K562 (cell line): Measurements from ENCODE around the gene DTL. TPM values are rescaled to one million over a fixed set of nuclear protein-coding genes. Genes with fewer than 3 reads are reported as not detected.

Experiments
- AFF4 ChIP-seq: sonication (generic); formaldehyde crosslinking; IDR thresholded peaks from 2 replicates; pipeline ENCODE4 v1.8.0; 2023; ENCODE audit warnings: mild to moderate bottlenecking, missing genetic modification reagents
- ARID1B ChIP-seq: fragments of 450-650 bp; IDR thresholded peaks from 2 replicates; pipeline ENCODE4 v1.6.1; 2016; ENCODE audit warnings: antibody characterized with exemption, mild to moderate bottlenecking, inconsistent platforms
- ATF3 ChIP-seq, 2 experiments: fragments of 450-650 bp in 1 of 2; sonication (generic) in 1 of 2; formaldehyde crosslinking in 1 of 2; IDR thresholded peaks in 1 of 2; conservative IDR thresholded peaks in 1 of 2; 2 replicates each; pipeline versions ENCODE4 v1.6.1 to v1.8.1; 2016 to 2023; ENCODE audit warnings: mild to moderate bottlenecking in 2 of 2, moderate library complexity in 2 of 2, inconsistent platforms in 1 of 2, missing genetic modification reagents in 1 of 2
- ATF7 ChIP-seq: fragments of 450-650 bp; IDR thresholded peaks from 2 replicates; pipeline ENCODE4 v1.7.1; 2014; ENCODE audit warnings: mild to moderate bottlenecking, moderate library complexity
- CBFB ChIP-seq: sonication (generic); formaldehyde crosslinking; IDR thresholded peaks from 2 replicates; pipeline ENCODE4 v1.4.0; 2020; ENCODE audit warnings: mild to moderate bottlenecking, missing genetic modification reagents
- CEBPG ChIP-seq, 3 experiments: fragments of 200-800 bp in 1 of 3; sonication (Bioruptor generic) in 1 of 3; sonication (generic) in 1 of 3; formaldehyde crosslinking in 1 of 3; IDR thresholded peaks in 2 of 3; conservative IDR thresholded peaks in 1 of 3; 2 replicates each; pipeline versions ENCODE4 v1.6.1 to v1.8.0; 2016 to 2022; ENCODE audit warnings: missing compliant biosample characterization in 2 of 3, missing genetic modification characterization in 2 of 3, mild to moderate bottlenecking in 1 of 3, missing genetic modification reagents in 1 of 3
- FOXA3 ChIP-seq, 2 experiments: fragments of 450-650 bp in 1 of 2; sonication (generic) in 1 of 2; formaldehyde crosslinking; IDR thresholded peaks in 1 of 2; conservative IDR thresholded peaks in 1 of 2; 2 replicates each; pipeline versions ENCODE4 v1.4.0 to v1.8.0; 2020 to 2022; ENCODE audit warnings: mild to moderate bottlenecking in 2 of 2, missing genetic modification reagents in 1 of 2
- GABPB1 ChIP-seq: sonication (generic); formaldehyde crosslinking; IDR thresholded peaks from 2 replicates; pipeline ENCODE4 v1.8.0; 2022; ENCODE audit warnings: mild to moderate bottlenecking, missing genetic modification reagents
- GATAD2A ChIP-seq: fragments of 450-650 bp; IDR thresholded peaks from 2 replicates; pipeline ENCODE4 v1.6.1; 2017
- HBP1 ChIP-seq: fragments of 450-650 bp; formaldehyde crosslinking; IDR thresholded peaks from 2 replicates; pipeline ENCODE4 v1.4.0; 2022; ENCODE audit warnings: missing genetic modification characterization
- KAT8 ChIP-seq: fragments of 450-650 bp; IDR thresholded peaks from 2 replicates; pipeline ENCODE4 v1.6.1; 2016; ENCODE audit warnings: low read depth, mild to moderate bottlenecking
- MCM5 ChIP-seq: fragments of 450-650 bp; IDR thresholded peaks from 2 replicates; pipeline ENCODE4 v1.6.1; 2016; ENCODE audit warnings: low read depth
- NCOA4 ChIP-seq: fragments of 450-650 bp; IDR thresholded peaks from 2 replicates; pipeline ENCODE4 v1.6.1; 2018; ENCODE audit warnings: mild to moderate bottlenecking; ENCODE audit not compliant: partially characterized antibody
- NR2F6 ChIP-seq: fragments of 450-650 bp; formaldehyde crosslinking; IDR thresholded peaks from 2 replicates; pipeline ENCODE4 v1.4.0; 2020; ENCODE audit warnings: mild to moderate bottlenecking
- POLR2AphosphoS2 ChIP-seq: IDR thresholded peaks from 2 replicates; pipeline ENCODE4 v1.6.1; 2012; ENCODE audit warnings: low read length, improper control_type of control experiment
- SAP30 ChIP-seq: fragments of 200-600 bp; sonication (generic); IDR thresholded peaks from 2 replicates; pipeline ENCODE4 v1.6.1; 2012; ENCODE audit warnings: borderline replicate concordance, low read depth, mild to moderate bottlenecking, moderate library complexity, low read length, control low read depth, inconsistent platforms; ENCODE audit not compliant: insufficient read depth, poor library complexity, severe bottlenecking
- SMAD4 ChIP-seq: fragments of 250-450 bp; sonication (Bioruptor Pico); conservative IDR thresholded peaks from 2 replicates; pipeline ENCODE4 v1.8.0; 2021; ENCODE audit warnings: inconsistent platforms, mild to moderate bottlenecking, moderate library complexity
- SOX6 ChIP-seq: fragments of 450-650 bp; IDR thresholded peaks from 2 replicates; pipeline ENCODE4 v1.6.1; 2014; ENCODE audit warnings: mild to moderate bottlenecking
- SRF ChIP-seq, 2 experiments: fragments of 250-450, 450-650 bp in 1 of 2; sonication (Bioruptor Pico) in 1 of 2; sonication (generic) in 1 of 2; formaldehyde crosslinking; IDR thresholded peaks; 2 replicates each; pipeline versions ENCODE4 v1.5.0 to v1.5.1; 2020 to 2022; ENCODE audit warnings: mild to moderate bottlenecking in 1 of 2, missing genetic modification reagents in 1 of 2
- ZNF232 ChIP-seq: sonication (generic); formaldehyde crosslinking; IDR thresholded peaks from 2 replicates; pipeline ENCODE4 v1.8.0; 2022; ENCODE audit warnings: mild to moderate bottlenecking, missing genetic modification reagents
- ZNF512 ChIP-seq: IDR thresholded peaks from 2 replicates; pipeline ENCODE4 v1.6.1; 2016; ENCODE audit warnings: missing genetic modification characterization, missing compliant biosample characterization
- polyA plus RNA-seq, 8 experiments: library from polyadenylated mRNA; depleted of rRNA in 4 of 8; stranded (reverse) in 5 of 8; unstranded in 3 of 8; fragments of >200 nt; fragmentation: Nextera tagmentation in 2 of 8; fragmentation: Illumina TruSeq in 1 of 8; extraction: Ambion mirVana in 2 of 8; extraction: Trizol in 1 of 8; gene quantifications; 2 replicates each; pipeline versions ENCODE4 v1.2.1 to v1.2.3, GENCODE V29; 2011 to 2014; ENCODE audit warnings: inconsistent platforms in 1 of 8, missing spikeins in 1 of 8
- total RNA-seq, 7 experiments: library from RNA; depleted of rRNA in 6 of 7; stranded (reverse); fragments of >200 nt in 6 of 7; fragmentation: Illumina TruSeq in 2 of 7; extraction: Trizol in 2 of 7; gene quantifications; 2 replicates each; pipeline versions ENCODE4 v1.2.1 to v1.2.3, GENCODE V29; 2011 to 2021; ENCODE audit warnings: low replicate concordance in 1 of 7

DTL gene
- total and polyA plus RNA-seq, 9 of the 15 experiments (the other 6 are each of a cell fraction or from before 2014, with no cell fraction given), result 38.3 to 81.0 (median 63.2) TPM

GRCh38 chr1:212013672-212014071, 21.9 kb upstream of the DTL start (continued):
- TF ChIP-seq POLR2AphosphoS2, result no peak
- no peak for TF ChIP-seq SAP30
- no peak for TF ChIP-seq GATAD2A
- no peak for TF ChIP-seq SRF (CRISPR knock-in tag; IDR thresholded peaks at IDR 0.05)
- no peak for TF ChIP-seq AFF4 (CRISPR knock-in tag)
- no peak for TF ChIP-seq CBFB (CRISPR knock-in tag)
- TF ChIP-seq KAT8, result no peak
- TF ChIP-seq CEBPG (CRISPR knock-in tag; IDR thresholded peaks at IDR 0.05), result no peak
- peak in 1 of 2 experiments; percentile 85; a peak in 2 of 4 replicates for TF ChIP-seq CEBPG (tag; conservative IDR thresholded peaks at IDR 0.05 in 1 of 2, IDR thresholded peaks at IDR 0.05 in 1 of 2)
- TF ChIP-seq NR2F6, result no peak
- TF ChIP-seq ZNF232 (CRISPR knock-in tag), result no peak
- no peak for TF ChIP-seq GABPB1 (CRISPR knock-in tag)
- TF ChIP-seq ZNF512 (tag), result no peak
- TF ChIP-seq MCM5, result no peak
- TF ChIP-seq NCOA4, result no peak
- peak in 1 of 2 experiments; percentile 38; a peak in 1 of 4 replicates for TF ChIP-seq FOXA3 (CRISPR knock-in tag; conservative IDR thresholded peaks at IDR 0.05 in 1 of 2, IDR thresholded peaks at IDR 0.05 in 1 of 2)
- TF ChIP-seq ARID1B, result 0 out of 2 replicates have a peak, but pooled peaks have one; percentile 27
- no peak; the same call in none of the 2 replicates for TF ChIP-seq SOX6
- TF ChIP-seq ATF7, result peak; percentile 49; the same call in 1 of the 2 replicates
- peak; percentile 50; the same call in 1 of the 2 replicates for TF ChIP-seq ATF3 (IDR thresholded peaks at IDR 0.05)
- TF ChIP-seq ATF3 (CRISPR knock-in tag; conservative IDR thresholded peaks at IDR 0.05), result no peak
- TF ChIP-seq HBP1 (CRISPR knock-in tag), result no peak
- TF ChIP-seq SMAD4 (CRISPR knock-in tag), result no peak
